Activated CD4-positive, alpha-beta T cell treated with anti-CD3 and anti-CD28 coated beads, Interleukin-2, amount 10 ng/mL, durations not matched to agents 24 days and 14 days (primary cell): ENCODE results near the gene PRPF18. TPM values are rescaled to one million over a fixed set of nuclear protein-coding genes. Genes with fewer than 3 reads are reported as not detected.

Experiments
- DNase-seq: peaks from one replicate; pipeline ENCODE4 v3.0.0; 2022
- H3K27ac Mint-ChIP-seq: one replicate; pipeline ENCODE4 v1.8.0; 2022; ENCODE audit warnings: mild to moderate bottlenecking, mixed read lengths
- H3K27me3 Mint-ChIP-seq: one replicate; pipeline ENCODE4 v1.8.0; 2022; ENCODE audit warnings: mixed read lengths
- H3K36me3 Mint-ChIP-seq: one replicate; pipeline ENCODE4 v1.8.0; 2022; ENCODE audit warnings: low read depth, mild to moderate bottlenecking, mixed read lengths
- H3K4me1 Mint-ChIP-seq: one replicate; pipeline ENCODE4 v1.8.0; 2021; ENCODE audit warnings: mixed read lengths
- H3K4me3 Mint-ChIP-seq: one replicate; pipeline ENCODE4 v1.8.0; 2022; ENCODE audit warnings: mild to moderate bottlenecking, moderate library complexity, mixed read lengths
- H3K9me3 Mint-ChIP-seq: one replicate; pipeline ENCODE4 v1.8.0; 2021; ENCODE audit warnings: mixed read lengths
- intact Hi-C: fragments of 100-400 bp; cut with micrococcal nuclease; formaldehyde crosslinking; loops from one replicate; pipeline ENCODE4 v1.15.1; 2023
- total RNA-seq: library from RNA; stranded (reverse); gene quantifications from 2 replicates; pipeline ENCODE4 v1.2.3, GENCODE V29; 2022

PRPF18 gene
- total RNA-seq, 1 donor from 2014 or later = 23.4 TPM

DNA sequence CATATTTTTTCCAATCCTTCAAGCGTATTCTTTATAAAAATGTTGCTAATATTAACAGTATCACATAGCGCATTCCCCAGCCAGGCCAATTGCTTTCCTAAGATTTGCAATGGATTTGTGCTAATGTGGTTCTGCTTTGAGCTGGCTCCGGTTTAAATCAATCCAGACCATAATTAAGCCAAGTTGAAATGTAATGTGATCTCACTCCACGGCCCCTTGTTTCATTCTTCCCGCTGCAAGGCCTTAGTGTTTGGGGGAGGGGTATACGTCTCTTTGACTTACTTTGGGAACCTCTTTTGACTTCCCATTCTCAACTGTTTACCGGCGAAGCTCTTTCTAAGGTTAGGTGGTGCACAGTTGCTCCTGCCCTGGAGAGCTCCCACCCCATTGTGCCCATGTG, 86.4 kb downstream of the PRPF18 start:
- Mint-ChIP-seq H3K4me3 (no peak overlapping the region), H3K9me3 (no peaks in the 10 kb centered on the region), H3K27me3 (no peaks in the 10 kb centered on the region), H3K36me3 (no peaks in the 10 kb centered on the region), H3K27ac (no peak overlapping the region), H3K4me1 (no peaks in the 10 kb centered on the region)
- no peak for DNase-seq
- intact Hi-C loops = no loop called here

DNA sequence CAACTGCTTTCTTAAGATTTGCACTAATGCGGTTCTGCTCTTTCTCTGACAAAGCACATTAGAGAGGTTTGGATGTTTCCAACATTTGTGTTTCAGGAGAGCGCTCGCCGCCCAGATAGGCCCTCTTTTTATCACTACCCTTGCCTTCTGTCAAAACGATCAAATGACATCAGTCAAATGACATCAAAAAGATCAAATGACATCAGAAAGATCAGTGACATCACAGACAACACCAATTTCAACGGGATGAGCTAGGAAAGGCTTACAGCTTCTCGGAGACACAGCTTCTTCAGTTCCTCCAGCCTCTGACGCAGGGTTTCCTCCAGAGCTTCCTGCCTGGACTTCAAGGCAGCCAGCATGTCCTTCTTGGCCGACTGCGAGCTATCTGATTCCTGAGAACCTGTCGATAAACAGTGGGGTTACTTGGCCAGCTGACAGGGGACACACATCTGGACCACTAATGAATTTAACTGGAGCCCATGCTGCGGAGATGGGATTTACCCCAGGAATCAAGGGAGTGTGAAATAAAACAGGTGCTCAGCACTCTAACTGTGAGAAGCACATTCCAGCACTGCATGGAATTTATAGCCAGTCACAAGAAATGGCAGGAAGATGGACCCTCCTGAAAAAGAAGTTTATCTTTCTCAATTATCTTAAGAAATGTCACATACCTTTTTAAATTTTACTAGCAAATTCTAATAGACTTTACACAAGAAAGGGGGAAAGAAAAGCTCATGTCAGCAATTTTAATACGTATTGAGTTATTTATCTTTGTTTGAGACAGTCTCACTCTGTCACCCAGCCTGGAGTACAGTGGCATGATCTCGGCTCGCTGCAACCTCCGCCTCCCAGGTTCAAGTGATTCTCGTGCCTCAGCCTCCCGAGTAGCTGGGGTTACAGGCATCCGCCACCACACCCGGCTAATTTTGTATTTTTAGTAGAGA, 88.2 kb downstream of the PRPF18 start:
- no peak for DNase-seq
- no peaks in the 10 kb centered on the region for H3K27me3 Mint-ChIP-seq
- intact Hi-C loops = no loop called here
- no peaks in the 10 kb centered on the region for H3K36me3 Mint-ChIP-seq
- H3K27ac Mint-ChIP-seq = no peak overlapping the region
- no peaks in the 10 kb centered on the region for H3K4me1 Mint-ChIP-seq
- no peak overlapping the region for H3K4me3 Mint-ChIP-seq
- H3K9me3 Mint-ChIP-seq = no peaks in the 10 kb centered on the region

DNA sequence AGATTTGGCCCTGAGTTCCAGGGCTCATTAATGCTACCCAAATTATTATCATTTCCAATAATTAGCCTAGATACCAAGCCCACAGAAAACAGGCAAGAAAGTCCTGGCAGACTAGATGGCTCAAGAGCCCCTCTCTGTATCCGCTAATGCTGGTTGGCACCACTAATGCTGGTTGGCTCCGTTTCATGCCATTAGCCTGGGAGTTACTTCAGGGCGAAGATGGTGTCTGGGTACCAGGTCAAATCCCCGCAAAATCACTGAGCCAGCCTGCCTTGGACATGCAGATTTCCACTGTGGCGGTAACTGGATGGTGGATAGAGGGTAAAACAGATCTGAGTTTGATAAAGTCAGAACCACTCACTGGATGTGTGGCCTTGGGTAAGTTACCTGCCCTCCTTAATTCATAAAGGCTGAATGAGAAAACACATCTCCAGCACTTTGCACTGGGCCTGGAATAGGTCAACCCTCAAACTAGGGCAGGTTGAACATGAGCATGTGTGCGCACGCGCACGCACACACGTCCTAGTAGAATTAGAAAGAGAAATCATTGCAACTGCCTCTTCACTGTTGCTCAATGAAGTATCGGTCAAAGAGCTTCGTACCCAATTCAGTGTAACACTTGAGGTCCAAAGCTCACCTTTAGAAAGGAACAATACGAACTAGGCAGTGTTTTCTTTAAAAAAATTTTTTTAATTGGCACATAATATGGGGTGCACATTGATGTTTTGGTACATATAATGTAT, 91.5 kb downstream of the PRPF18 start:
- no peak overlapping the region for H3K27ac Mint-ChIP-seq
- H3K4me3 Mint-ChIP-seq = no peak overlapping the region
- DNase-seq = no peak
- no peaks in the 10 kb centered on the region for H3K36me3 Mint-ChIP-seq
- H3K9me3 Mint-ChIP-seq = no peaks in the 10 kb centered on the region
- intact Hi-C loops = no loop called here
- H3K4me1 Mint-ChIP-seq = no peaks in the 10 kb centered on the region
- no peaks in the 10 kb centered on the region for H3K27me3 Mint-ChIP-seq

Other genes with a start within 250 kb of the PRPF18 start
- gene SEPHS1, start 238.7 kb upstream of the PRPF18 start, total RNA-seq = 59.9 and 64.2 TPM in 2 replicates
- gene BEND7, start 58.0 kb upstream of the PRPF18 start, total RNA-seq = not detected in 2 replicates